Measurements from ENCODE around the gene PLCL2. TPM values are rescaled to one million over a fixed set of nuclear protein-coding genes. Genes with fewer than 3 reads are reported as not detected.

The PLCL2 gene
- total RNA-seq, 4 donors from 2014 or later = 5.1 to 12.3 (median 6.9) TPM

DNA sequence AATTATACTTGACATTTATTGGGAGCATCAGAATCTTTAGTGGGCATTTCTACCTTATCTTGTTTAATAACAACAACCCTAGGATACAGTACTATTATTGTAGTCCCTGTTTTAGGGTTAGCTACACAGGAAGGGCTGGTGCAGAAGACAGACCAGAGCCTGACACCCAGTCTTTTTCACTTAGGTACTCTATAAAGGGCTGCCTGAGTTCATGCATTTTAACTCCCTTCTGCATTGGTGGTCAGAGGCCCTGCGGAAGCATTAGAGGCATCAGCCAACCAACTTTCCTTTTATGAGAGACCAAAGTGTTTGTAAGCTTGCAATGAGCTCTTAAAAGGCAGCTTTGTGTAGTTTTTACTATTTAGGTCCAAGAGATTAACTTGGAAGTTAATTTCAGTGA is 105.4 kb downstream of the PLCL2 start:
- WGBS, 2 donors (ENCODE audit: low coverage in 1 of 2) = 80% methylated on average over 1 of the region's 1 CpG; no CpG with 5 or more reads in 1 of the 2 donors
- no peaks in the 10 kb centered on the region for H3K36me3 ChIP-seq

DNA sequence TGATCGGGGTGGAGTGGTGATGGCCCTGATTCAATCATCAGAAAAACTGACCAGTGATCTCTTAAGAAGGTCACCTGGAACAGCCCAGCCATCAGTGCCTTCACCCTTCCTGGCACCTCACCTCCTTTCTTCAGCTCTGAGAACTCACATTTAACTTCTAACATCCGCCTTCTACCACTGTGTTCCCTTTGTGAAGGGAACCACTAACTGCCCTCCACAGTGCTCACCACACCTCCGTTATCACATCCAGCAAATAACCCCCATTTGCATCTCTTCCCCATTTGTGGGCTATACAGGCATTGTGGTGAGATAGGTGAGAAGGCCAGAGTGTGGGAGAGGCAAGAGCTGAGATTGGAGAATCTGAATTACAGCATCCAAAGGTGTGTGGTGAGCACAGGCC is 107.4 kb downstream of the PLCL2 start:
- Histone ChIP-seq H3K9me3 (no peaks in the 10 kb centered on the region), H3K27me3 (no peaks in the 10 kb centered on the region), H3K36me3 (no peaks in the 10 kb centered on the region), H3K27ac (no peak overlapping the region), H3K4me3 (no peak overlapping the region), H3K4me1 (no peaks in the 10 kb centered on the region)
- WGBS, 2 donors (ENCODE audit: low coverage in 1 of 2) = 100% methylated on average over 1 to 3 of the region's 3 CpGs
- ATAC-seq = no peak
- no peak for TF ChIP-seq POLR2A (IDR thresholded peaks at IDR 0.05)
- no peak for TF ChIP-seq CTCF (IDR thresholded peaks at IDR 0.05)
- no peak for TF ChIP-seq EP300 (IDR thresholded peaks at IDR 0.05)
- TF ChIP-seq POLR2AphosphoS5 (IDR thresholded peaks at IDR 0.05) = no peak

More for the DNA sequence above, 105.4 kb downstream of the PLCL2 start:
- TF ChIP-seq POLR2AphosphoS5 (IDR thresholded peaks at IDR 0.05) = no peak
- ATAC-seq = no peak
- H3K9me3 ChIP-seq = no peaks in the 10 kb centered on the region
- H3K27me3 ChIP-seq = no peaks in the 10 kb centered on the region
- no peak overlapping the region for H3K27ac ChIP-seq
- no peak overlapping the region for H3K4me3 ChIP-seq
- H3K4me1 ChIP-seq = no peaks in the 10 kb centered on the region

DNA sequence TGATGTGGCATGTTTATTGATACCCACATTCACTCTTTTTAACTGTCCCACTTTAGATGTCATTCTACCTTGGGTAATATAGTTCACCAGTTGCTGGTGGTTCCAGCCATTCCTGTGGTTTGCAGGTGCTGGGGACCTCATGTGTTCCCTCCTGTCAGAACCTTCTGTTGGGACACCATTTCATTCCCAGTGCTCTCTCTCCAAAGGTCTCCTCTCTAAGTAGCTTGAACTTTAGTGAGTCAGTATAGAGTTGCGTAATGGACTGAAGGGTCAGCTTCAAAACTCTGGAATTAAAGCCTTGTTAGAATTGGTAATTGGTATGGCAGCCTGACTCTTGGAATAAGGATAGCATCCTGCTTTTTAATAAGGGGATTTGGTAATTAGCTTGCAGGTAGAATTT is 108.5 kb downstream of the PLCL2 start:
- TF ChIP-seq POLR2AphosphoS5 (IDR thresholded peaks at IDR 0.05) (no peak), CTCF (IDR thresholded peaks at IDR 0.05) (no peak), POLR2A (IDR thresholded peaks at IDR 0.05) (no peak)
- H3K27ac ChIP-seq = no peak overlapping the region
- H3K27me3 ChIP-seq = no peaks in the 10 kb centered on the region
- H3K36me3 ChIP-seq = no peaks in the 10 kb centered on the region
- no peaks in the 10 kb centered on the region for H3K9me3 ChIP-seq
- H3K4me1 ChIP-seq = no peaks in the 10 kb centered on the region
- no peak for ATAC-seq
- H3K4me3 ChIP-seq = no peak overlapping the region
- 100% methylated on average over 1 of the region's 1 CpG; no CpG with 5 or more reads in 1 of the 2 donors for WGBS, 2 donors (ENCODE audit: low coverage in 1 of 2)

DNA sequence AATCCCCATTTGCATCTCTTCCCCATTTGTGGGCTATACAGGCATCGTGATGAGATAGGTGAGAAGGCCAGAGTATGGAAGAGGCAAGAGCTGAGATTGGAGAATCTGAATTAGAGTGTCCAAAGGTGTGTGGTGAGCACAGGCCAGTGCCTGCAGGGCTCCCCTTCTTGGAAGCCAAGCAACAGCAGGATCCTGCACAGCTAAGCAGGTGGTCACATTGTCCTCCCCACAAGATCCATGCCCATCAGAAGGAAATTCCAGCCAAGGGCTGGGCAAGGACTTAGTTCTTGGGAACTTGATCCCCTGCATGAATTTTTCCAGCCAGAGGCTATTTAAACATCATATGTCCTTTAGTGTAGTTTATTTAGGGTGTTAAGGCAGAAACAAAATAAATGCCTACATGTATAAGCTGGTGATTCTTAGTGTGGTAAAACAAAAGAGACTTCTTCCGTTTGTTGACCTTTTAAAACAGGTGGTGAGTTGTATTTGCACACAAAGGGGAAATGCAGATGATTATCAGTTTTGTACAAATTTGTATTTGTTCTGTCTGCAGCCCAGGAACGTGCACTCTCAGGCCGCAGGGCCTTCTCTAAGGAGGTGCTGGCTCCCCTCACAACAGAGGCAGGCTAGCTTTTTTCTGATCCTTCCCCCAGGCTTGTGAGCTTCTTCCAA is 110.2 kb downstream of the PLCL2 start:
- TF ChIP-seq EP300 (IDR thresholded peaks at IDR 0.05) (no peak), POLR2AphosphoS5 (IDR thresholded peaks at IDR 0.05) (no peak), CTCF (IDR thresholded peaks at IDR 0.05) (no peak), POLR2A (IDR thresholded peaks at IDR 0.05) (no peak)
- WGBS, 2 donors (ENCODE audit: low coverage in 1 of 2) = 79 to 82% methylated on average over 3 of the region's 4 CpGs
- Histone ChIP-seq H3K9me3 (no peaks in the 10 kb centered on the region), H3K27me3 (no peaks in the 10 kb centered on the region), H3K36me3 (no peaks in the 10 kb centered on the region), H3K4me1 (no peaks in the 10 kb centered on the region), H3K4me3 (no peak overlapping the region), H3K27ac (no peak overlapping the region)
- ATAC-seq = no peak

DNA sequence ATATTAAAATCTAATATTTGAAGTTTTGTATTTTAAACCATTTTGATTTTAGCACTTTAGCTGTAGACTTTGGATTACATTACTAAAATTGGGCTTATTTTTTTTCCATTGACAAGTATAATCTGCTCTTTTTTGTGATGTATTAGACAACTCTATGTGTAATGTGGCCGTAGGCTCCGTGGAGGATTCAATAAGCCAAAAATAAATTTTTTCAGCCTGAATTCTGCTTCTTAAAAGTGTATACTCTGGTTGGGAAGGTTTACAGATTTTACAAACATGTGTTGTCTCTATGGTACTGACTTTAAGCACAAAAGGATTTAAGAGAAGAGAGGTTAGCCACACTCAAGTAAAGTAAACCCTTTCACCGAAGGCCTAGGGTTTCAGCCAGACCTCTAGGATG is 110.8 kb downstream of the PLCL2 start:
- no peak for TF ChIP-seq EP300 (IDR thresholded peaks at IDR 0.05)
- no peak for TF ChIP-seq CTCF (IDR thresholded peaks at IDR 0.05)
- TF ChIP-seq POLR2AphosphoS5 (IDR thresholded peaks at IDR 0.05) = no peak
- TF ChIP-seq POLR2A (IDR thresholded peaks at IDR 0.05) = no peak
- WGBS, 2 donors (ENCODE audit: low coverage in 1 of 2) = 71 to 93% methylated on average over 2 to 3 of the region's 3 CpGs
- H3K9me3 ChIP-seq = no peaks in the 10 kb centered on the region
- no peaks in the 10 kb centered on the region for H3K4me1 ChIP-seq
- H3K36me3 ChIP-seq = no peaks in the 10 kb centered on the region
- ATAC-seq = no peak
- no peaks in the 10 kb centered on the region for H3K27me3 ChIP-seq
- no peak overlapping the region for H3K4me3 ChIP-seq
- H3K27ac ChIP-seq = no peak overlapping the region

All from gastroesophageal sphincter (tissue), 4 donors.